HG03439 (cell line): ENCODE measurements around the gene HSBP1L1.

Source experiments
- ATAC-seq: cut with Tn5 transposase; IDR thresholded peaks from one replicate; pipeline ENCODE4 v1.9.1; 2021; ENCODE audit warnings: mild to moderate bottlenecking, moderate library complexity; ENCODE audit not compliant: unreplicated experiment

The HSBP1L1 gene

DNA sequence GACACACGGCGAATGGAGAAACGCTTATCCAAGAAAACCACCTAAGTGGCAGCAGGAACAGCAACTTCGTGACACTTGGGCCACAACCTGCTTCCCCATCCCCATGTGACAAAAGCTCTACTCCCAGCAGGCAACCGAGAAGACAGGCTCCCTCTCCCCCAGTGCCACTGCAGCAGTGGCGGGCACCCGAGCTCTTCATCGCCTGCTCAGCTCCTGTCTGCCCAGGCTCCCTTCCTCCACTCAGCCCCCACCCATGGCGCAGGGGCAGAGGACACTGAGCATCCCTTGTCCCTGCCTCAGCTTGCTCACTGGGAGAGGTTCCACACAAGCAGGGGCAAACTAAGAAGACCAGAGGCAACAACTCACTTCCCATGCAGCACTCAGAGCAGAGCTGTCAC is 35.9 kb upstream of the HSBP1L1 start:
- no peak for ATAC-seq

DNA sequence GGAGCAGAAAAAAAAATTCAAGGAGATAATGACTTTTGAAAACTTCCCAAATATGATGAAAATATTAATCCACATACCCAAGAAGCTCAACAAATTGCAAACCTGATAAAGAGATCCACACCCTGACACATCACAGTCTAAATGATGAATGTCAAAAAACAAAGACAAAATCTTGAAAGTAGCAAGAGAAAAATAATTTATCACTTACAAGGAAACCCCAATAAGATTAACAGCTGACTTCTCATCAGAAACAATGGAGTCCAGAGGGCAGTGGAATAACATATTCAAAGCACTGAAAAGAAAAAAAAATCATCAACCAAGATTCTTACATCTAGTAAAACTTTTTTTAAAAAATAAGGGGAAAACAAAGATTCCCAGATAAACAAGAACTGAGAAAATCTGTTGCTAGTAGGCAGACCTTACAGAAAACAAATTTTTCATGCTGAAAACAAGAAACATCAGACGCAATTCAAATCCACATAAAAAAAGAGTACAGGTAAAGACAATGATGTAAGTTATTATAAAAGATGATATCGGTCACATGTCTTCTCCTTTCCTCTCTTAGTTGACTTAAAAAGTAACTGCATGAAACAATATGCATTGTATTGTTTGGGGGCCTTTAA is 34.3 kb upstream of the HSBP1L1 start:
- no peak for ATAC-seq

DNA sequence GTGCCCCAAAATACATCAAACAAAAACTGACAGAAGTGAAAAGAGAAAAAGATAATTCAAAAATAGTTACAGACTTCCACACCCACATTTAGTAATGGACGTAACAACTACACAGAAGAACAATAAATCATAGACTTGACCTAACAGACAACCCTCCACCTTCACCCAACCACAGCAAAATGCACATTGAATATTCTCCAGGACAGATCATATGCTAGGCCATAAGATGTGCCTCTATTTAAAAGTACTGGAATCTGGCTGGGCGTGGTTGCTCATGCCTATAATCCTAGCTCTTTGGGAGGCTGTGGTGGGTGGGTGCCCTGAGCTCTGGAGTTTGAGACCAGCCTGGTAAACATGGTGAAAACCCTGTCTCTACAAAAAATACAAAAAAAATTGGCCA is 33.0 kb upstream of the HSBP1L1 start:
- no peak for ATAC-seq

DNA sequence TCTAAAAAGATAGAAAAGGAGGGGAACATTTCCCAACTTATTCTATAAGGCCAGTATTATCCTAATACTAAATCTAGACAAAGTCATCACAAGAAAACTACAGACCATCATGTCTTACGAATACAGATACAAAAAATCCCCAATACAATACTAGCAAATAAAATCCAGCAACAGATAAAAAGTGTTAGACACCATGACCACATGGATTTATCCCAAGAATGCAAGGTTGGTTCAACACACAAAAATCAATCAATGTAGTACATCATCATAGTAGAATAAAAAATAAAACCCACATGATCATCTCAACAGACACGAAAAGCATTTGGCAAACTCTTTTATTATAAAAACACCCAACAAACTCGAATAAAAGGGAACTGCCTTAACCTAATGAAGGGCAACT is 31.5 kb upstream of the HSBP1L1 start:
- no peak for ATAC-seq

DNA sequence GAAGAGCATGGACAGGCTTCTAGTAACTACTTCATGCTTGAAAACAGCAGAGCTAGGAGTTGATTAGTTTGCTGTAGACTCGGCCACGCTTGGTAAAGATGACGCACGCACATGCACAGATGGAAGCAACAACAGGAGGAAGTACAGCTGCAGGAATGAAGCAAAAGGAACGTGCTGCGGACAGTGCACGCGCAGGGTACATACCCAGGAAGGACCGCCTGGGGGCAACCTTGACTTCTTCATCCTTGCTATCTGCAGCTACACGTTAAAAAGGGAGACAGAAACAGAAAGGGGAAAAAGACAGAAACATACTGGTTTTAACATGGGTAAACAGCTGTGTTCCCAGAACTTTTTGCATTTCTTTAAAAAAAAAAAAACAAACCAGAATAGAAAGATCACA is 30.7 kb upstream of the HSBP1L1 start:
- no peak for ATAC-seq

DNA sequence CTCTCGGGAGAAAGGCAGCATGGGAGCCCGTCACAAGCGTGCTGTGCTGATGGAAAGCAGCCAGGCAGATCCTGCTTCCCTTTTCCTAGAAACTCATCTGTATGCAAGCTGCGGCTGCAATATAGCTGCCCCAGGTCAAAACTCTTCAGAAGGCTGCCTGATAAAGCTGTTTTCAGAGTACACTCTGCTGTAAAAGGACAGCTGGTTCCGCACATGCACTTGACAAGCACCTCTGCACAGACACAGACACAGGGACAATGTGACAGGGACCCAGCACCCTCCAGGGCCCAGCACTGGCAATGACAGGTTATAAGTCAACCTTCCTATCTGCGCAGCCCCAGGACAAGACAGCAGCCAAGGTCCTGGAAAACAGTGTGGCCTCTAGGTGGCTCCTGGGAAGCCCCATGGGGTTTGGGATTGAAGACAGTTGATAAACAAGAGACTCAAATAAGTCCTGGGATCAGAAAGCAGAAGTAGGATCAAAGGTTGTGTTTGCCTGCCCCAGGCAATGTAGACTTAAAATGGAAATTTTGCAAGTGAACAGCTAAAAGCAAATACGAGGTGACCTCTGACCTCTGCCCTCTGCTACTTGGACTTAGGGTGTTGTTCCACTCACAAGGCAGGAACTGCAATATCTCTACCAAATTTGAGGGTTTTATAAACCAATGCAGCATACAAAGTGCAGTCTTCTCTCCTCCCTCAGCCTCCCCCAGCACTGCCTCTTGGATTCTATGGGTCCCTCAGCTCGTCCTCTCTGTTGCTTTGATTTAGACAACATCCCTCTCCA is 29.9 kb upstream of the HSBP1L1 start:
- ATAC-seq: no peak

DNA sequence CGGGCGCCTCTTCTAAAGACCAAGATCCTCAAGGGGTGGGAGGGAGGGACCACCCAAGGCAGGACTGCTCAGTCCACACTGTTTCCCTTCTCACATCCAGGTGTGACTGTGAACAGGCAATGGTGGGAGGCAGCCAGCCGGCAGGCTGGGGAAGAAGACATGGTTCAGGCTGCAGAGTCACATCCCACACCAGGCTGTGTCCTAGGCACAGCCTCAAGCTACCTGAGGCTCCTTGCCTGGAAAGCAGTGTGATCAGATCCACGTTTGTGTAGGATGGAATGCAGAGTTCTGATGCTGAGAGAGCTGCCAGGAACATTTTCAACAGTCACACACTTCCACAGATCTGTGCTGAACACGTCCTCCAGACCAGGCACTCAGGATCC is 29.4 kb upstream of the HSBP1L1 start:
- no peak for ATAC-seq

DNA sequence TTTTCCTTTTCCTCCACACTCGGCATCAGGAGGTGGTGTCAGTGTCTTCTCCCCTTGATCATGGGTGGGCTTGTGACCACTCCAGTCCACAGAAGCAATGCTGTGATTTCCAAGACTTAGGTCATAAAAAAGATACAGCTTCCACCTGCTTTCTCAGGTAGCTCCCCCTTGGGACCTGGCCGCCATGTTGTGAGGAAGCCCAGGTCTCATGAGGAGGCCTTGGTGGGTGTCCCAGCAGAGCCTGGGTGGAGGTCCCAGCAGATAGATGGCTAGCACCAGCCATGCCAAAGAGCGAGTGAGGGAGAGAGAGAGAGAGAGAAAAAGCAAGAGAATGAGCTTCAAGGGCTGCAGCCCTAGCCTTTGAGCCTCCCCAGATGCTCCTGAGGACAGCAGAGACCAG is 28.9 kb upstream of the HSBP1L1 start:
- no peak for ATAC-seq

DNA sequence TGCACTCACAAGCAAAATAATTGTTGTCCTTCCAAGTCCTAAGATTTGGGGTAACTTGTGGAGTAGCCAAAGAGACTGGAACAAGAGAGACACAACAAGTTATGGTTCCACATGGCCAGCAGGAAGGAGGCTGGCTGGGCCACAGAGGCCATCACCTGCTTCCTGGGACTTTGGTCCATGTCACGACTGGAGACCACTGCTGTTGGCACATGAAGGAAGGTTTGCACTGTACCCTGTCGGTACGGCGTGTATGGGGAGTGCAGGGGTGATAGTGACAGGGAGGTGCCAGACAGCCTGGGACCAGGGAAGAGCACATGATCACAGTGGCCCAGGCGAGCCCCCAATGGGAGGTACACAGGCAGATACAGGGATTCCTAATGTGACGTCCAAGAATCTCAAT is 28.5 kb upstream of the HSBP1L1 start:
- no peak for ATAC-seq

DNA sequence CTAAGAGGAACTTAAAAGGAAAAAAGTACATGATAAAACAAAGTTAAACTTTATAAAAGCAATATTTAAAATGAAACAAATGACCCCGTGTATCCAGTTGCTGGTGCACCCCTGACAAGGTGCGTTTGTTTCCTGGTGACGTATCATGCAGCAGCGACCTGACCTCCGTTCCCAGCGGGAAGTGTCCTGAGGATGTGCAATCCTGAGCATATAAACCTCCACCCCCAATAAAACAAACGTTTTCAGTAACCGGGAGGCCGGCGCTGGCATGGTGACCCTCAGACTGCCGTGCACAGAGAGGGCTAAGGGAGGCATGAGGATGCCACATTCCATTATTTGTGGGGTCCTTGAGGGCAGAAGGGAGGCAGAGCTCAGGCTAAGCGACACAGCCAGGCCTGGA is 27.8 kb upstream of the HSBP1L1 start:
- no peak for ATAC-seq

DNA sequence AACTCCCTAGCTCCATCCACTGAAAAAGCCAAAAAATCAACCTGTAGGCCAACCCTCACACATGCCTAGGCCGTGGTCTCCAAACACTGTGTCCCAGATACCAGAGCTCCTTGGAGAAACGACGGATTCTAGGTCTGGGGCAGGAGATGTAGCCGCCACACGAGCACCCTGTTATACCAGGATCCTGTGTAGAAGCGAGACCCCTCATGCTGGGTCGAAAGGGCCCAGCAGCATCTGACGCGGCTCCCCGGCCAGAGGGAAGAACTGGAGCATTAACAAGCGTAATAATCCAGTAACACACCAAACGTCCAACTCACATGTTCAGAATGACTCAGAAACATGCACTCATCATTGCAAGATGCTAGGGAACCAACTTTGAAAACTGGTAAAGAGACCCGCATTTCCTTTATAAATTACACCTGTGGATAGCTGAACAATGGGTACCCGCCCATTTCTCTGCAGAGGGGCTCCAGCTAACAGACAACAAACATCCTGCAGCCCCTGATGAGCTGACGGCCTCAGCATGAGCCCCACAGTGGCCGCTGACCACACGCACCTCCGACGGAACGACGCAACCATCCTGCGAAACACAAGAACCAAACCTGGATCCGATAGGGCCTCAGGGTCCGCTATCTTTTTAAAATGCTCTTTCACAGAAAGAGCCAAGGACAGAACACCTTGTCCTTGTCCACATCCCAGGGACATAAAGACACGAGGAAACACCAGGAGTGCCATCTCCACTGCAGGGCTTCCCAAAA is 27.2 kb upstream of the HSBP1L1 start:
- ATAC-seq: no peak

DNA sequence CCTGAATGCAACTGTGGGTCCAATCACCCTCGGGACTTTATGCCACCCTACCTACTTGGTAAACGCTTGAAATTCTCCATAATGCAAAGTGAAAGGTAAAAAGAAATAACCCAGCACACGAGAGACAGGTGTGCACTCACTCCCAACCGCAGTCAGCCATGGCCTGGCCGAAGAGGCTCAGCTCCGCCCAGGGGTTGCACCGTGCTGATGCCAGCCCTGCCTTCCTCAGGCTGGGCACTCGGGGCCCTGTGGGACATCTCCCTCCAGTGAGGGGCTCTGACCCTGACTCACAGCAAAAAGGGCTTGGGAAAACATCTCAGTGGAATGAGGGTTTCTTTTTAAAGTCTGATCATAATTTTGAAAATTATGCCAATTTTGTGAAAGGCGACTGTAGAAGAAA is 26.2 kb upstream of the HSBP1L1 start:
- ATAC-seq: no peak

DNA sequence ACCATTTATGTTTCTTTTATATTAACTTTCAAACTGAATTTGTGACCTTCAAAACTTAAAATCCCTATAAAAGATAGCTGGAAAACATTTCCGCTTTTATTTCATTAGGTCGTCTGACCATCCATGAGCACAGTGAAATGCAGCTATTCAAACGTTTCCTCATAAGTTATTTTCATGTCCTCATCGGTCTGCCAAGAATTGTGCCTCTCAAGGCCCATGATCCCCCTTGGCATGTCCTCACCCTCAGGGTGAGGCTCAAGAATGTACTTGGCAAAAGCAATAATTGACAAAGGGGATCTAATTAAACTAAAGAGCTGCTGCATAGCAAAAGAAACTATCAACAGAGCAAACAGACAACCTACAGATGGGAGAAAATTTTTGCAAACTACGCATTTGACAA is 25.3 kb upstream of the HSBP1L1 start:
- ATAC-seq: no peak

DNA sequence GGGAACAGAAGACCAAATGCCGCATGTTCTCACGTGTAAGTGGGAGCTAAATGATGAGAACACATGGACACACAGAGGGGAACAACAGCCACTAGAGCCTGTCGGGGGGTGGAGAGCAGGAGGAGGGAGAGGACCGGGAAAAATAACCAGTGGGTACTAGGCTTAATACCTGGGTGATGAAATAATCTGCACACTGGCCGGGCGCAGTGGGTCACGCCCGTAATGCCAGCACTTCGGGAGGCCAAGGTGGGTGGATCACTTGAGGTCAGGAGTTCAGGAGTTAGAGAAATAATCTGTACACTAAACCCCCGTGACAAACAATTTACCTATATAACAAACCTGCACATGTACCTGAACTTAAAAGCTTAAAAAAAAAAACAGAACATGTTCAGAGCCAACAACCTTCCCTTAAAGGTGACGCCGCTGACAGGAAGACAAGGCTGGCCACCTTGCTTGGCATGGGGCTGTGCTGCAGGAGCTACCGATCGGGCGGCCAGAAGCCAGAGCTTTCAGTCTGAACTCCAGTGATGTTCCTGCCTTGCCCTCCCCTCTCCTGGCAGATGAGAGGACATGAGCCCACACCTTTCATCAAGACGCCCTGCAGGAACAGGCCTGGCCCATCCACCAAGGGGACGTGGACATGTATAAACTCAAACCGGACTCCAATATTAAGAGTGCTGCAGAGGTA is 24.2 kb upstream of the HSBP1L1 start:
- ATAC-seq: no peak

DNA sequence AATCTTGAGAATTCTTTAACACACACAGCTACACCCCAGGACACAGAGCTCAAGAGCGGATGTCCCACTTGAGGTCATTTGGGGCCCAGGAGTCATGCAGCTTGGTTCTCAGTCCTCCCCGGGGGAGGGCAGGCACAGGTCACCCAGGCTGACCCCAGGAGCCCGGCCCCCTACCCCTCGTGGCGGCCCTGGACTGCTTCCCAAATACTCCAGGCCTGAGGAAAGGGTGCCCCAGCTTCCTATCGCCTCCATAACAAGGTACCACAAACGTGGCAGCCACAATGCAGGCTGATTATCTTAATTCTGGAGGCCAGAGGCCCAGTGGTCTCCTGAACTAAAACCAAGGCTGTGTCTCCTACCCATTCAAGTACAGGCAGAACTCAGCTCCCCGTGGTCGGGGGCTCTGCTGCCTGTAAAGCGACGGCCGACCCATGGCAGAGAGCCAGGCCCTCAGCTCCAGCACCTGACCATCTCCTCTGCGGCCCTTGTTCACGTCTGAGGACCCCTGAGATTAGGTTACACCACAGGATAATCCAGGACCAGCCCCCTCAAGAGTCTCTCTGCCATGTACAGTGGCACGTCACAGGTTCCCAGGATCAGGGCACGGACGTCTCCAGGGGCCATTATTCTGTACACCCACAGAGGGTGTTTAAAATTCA is 23.5 kb upstream of the HSBP1L1 start:
- no peak for ATAC-seq

DNA sequence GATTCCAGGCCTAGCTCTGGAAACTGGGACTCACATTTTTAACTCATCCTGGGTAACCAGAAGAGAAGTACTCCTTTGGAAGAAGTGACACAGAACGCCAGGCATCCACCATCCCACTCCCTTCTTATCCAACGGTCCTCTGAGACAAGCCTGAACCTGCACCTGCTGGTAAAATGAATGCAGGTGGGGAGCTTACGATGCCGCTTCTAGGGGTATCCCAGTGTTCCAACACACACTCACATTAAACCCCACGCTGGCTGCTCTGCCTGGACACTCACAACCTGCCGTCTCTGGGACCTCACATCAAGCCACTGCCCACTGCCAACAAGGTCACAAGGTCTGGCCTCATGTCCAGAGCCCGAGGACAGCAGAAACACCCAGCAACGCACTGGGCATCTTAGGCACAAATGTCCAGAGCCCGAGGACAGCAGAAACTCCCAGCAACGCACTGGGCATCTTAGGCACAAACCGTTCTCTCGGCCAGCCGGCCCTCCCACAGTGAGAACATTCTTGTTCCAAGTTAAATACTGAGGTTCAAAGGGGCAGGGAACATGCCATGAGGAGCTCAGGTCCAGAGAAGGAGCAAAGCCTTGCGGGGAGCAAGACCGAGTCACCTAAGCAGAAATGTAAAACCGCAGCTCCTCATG is 22.8 kb upstream of the HSBP1L1 start:
- no peak for ATAC-seq

DNA sequence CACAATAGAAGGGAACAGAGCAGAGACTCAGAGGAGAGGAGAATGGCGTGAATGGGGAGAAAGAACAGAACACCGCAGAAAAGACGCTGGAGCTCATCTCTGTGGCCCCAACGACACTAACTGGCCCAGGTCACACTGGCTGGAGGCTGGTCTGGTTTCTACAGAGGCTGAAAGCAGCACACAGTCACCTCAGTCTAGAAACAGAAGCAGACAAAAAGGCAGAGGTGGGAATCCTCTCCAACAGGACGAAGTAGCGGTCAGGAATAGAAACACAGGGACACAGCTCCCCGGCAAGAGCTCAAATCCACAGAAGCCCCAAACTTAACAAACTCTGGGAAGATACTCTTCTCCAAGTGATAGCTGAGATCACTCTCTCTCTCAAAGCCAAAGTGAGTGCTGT is 22.2 kb upstream of the HSBP1L1 start:
- ATAC-seq: no peak

DNA sequence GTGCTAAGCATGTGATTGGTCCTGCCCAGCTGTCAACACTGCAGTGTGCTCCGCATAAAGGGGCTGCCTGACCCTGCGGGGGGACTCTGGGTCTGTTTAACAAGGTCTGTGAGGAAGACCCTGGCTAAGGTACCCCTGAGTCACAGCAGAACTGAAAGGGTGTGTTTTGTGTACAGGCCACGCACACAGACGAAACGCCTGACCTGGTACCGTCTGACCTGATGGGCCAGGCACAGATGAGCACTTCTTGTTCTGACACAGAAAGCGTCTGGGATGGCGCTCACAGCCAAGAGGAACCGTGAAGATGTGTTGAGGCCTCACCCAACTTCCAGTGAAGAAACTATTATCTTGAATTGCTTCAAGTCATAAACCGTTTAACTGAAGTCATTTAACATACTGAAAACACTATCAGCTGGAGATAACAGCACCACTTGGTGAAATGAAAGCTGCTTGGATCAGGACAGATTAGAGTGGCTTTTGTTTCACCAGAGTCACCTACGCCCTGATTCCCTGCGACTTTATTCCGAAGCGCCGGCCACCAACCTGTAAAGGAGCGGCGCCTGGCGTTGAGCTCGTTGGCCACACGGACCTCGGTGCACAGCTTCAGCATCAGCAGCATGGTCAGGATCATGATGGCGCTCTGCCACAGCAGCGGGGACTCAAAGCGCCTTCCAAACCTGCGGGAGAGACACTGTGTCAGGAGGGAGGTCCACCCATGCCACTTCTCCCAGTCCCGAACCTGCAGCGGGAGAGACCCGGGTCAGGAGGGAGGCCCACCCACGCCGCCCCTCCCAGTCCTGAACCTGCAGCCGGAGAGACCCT is 21.4 kb upstream of the HSBP1L1 start:
- ATAC-seq: no peak

DNA sequence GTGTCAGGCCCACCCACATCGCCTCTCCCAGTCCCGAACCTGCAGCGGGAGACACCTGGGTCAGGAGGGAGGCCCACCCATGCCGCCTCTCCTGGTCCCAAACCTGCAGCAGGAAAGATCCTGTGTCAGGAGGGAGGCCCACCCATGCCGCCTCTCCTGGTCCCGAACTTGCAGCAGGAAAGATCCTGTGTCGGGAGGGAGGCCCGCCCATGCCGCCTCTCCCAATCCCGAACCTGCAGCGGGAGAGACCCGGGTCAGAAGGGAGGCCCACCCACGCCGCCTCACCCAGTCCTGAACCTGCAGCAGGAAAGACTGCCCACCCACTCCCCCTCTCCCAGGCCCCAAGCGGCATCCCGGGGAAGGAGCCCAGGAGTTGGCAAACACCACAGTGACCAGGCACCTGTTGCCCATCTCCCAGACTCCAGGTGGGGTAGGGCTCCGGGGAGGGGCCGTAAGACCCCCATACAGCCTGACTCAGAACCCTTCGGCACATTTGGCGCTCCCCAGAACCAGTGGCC is 20.8 kb upstream of the HSBP1L1 start:
- ATAC-seq: no peak
